ENCODE measurements around the gene ABRACL. TPM values are rescaled to one million over a fixed set of nuclear protein-coding genes. Genes with fewer than 3 reads are reported as not detected.

ABRACL gene
- total RNA-seq, 1 donor: 42.3 TPM

DNA sequence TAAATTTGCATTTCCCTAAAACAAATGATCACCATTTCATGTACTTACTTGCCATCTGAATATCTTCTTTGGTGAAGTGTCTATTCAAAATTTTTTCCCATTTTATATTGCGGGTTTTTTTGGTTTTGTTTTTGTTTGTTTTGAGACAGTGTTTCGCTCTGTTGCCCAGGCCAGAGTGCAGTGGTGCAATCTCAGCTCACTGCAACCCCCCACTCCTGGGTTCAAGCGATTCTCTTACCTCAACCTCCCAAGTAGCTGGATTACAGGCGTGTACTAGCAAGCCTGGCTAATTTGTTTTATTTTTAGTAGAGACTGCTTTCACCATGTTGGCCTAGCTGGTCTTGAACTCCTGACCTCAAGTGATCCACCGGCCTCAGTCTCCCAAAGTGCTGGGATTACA, 31.4 kb upstream of the ABRACL start:
- Histone ChIP-seq H3K27me3 (ENCODE audit: insufficient read depth, low read length) (no peaks in the 10 kb centered on the region), H3K36me3 (ENCODE audit: insufficient read depth, low read length) (no peaks in the 10 kb centered on the region), H2AFZ (ENCODE audit: low read length) (no peak overlapping the region), H3K9me3 (ENCODE audit: low read depth, low read length) (no peaks in the 10 kb centered on the region), H3K79me2 (ENCODE audit: insufficient read depth, low read length) (no peaks in the 10 kb centered on the region), H3K4me3 (ENCODE audit: insufficient read depth, low read length) (no peak overlapping the region), H3K4me1 (ENCODE audit: insufficient read depth, low read length) (no peaks in the 10 kb centered on the region), H3K4me2 (ENCODE audit: insufficient read depth, low read length) (no peak overlapping the region), H4K20me1 (ENCODE audit: insufficient read depth, low read length) (no peaks in the 10 kb centered on the region), H3K27ac (ENCODE audit: low read depth, low read length) (no peak overlapping the region)
- DNase-seq (ENCODE audit: insufficient read length, low spot score, missing footprints): no peak
- TF ChIP-seq, protein P1, sequence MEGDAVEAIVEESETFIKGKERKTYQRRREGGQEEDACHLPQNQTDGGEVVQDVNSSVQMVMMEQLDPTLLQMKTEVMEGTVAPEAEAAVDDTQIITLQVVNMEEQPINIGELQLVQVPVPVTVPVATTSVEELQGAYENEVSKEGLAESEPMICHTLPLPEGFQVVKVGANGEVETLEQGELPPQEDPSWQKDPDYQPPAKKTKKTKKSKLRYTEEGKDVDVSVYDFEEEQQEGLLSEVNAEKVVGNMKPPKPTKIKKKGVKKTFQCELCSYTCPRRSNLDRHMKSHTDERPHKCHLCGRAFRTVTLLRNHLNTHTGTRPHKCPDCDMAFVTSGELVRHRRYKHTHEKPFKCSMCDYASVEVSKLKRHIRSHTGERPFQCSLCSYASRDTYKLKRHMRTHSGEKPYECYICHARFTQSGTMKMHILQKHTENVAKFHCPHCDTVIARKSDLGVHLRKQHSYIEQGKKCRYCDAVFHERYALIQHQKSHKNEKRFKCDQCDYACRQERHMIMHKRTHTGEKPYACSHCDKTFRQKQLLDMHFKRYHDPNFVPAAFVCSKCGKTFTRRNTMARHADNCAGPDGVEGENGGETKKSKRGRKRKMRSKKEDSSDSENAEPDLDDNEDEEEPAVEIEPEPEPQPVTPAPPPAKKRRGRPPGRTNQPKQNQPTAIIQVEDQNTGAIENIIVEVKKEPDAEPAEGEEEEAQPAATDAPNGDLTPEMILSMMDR (IDR thresholded peaks at IDR 0.05; ENCODE audit: extremely low read depth, low read depth, low read length): no peak

DNA sequence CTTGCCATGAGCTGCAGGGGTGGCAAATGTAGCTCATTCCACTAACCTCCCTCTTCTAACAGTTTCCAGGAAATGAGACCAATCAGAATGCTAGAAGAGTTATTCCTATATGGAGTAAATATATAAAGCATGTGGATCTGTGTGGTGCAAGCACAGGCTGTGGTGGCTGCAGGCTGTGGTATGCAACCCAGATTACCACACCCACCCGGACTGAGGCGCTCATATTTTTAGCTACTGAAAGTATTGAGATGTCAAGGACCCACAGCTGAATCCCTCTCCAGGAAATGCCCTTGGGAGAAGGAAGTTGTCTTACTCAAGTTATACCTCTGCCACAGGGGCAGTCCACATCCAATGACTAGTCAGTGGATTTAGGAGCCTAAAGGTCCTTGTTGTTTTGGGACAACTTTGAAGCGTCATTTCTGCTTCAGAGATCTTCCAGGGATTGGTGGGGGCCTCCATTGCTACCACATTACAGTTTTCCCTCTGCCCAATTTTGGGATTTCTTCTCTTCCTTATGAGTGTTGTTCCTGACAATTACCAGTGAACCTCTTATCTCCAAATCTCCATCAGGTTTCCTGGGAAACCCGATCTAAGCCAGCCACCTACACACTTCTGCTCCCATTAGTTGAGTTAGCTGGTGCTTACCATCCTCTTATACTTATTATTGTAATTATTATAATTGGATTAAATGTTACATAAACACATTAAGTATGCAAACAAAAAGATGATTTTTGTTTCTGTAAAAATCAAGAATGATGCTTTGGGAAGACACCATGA, 28.4 kb upstream of the ABRACL start:
- Histone ChIP-seq H3K27me3 (ENCODE audit: insufficient read depth, low read length) (no peaks in the 10 kb centered on the region), H3K4me2 (ENCODE audit: insufficient read depth, low read length) (no peak overlapping the region), H3K36me3 (ENCODE audit: insufficient read depth, low read length) (no peaks in the 10 kb centered on the region), H3K4me1 (ENCODE audit: insufficient read depth, low read length) (no peaks in the 10 kb centered on the region), H3K9me3 (ENCODE audit: low read depth, low read length) (no peaks in the 10 kb centered on the region), H2AFZ (ENCODE audit: low read length) (no peak overlapping the region), H3K4me3 (ENCODE audit: insufficient read depth, low read length) (no peak overlapping the region), H4K20me1 (ENCODE audit: insufficient read depth, low read length) (no peaks in the 10 kb centered on the region), H3K27ac (ENCODE audit: low read depth, low read length) (no peak overlapping the region), H3K79me2 (ENCODE audit: insufficient read depth, low read length) (no peaks in the 10 kb centered on the region)
- DNase-seq (ENCODE audit: insufficient read length, low spot score, missing footprints): no peak
- TF ChIP-seq, protein P1 (IDR thresholded peaks at IDR 0.05; ENCODE audit: extremely low read depth, low read depth, low read length): no peak

DNA sequence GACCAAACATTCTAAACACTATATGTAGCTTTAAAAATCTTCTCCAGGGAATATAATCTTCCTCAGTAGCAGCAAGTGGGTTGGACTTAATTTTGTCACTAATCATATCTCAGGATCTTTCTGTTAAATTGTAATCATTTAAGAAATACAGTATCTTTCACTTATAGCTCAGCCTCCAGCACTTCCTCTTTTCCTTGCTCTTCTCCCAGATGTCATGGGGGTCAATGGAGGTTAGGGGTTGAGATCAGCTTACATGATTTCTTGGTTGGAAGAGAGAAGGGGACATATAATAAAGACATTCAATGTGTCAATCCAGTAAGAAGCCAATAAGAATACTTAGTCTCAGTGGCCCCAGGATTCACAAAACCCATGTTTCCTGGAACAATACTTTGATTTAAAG, 24.8 kb upstream of the ABRACL start:
- Histone ChIP-seq H3K4me1 (ENCODE audit: insufficient read depth, low read length) (no peaks in the 10 kb centered on the region), H3K27ac (ENCODE audit: low read depth, low read length) (no peak overlapping the region), H3K79me2 (ENCODE audit: insufficient read depth, low read length) (no peaks in the 10 kb centered on the region), H2AFZ (ENCODE audit: low read length) (no peak overlapping the region), H3K4me2 (ENCODE audit: insufficient read depth, low read length) (no peak overlapping the region), H4K20me1 (ENCODE audit: insufficient read depth, low read length) (no peaks in the 10 kb centered on the region), H3K36me3 (ENCODE audit: insufficient read depth, low read length) (no peaks in the 10 kb centered on the region), H3K4me3 (ENCODE audit: insufficient read depth, low read length) (no peak overlapping the region), H3K27me3 (ENCODE audit: insufficient read depth, low read length) (no peaks in the 10 kb centered on the region), H3K9me3 (ENCODE audit: low read depth, low read length) (no peaks in the 10 kb centered on the region)
- DNase-seq (ENCODE audit: insufficient read length, low spot score, missing footprints): no peak
- TF ChIP-seq, protein P1 (IDR thresholded peaks at IDR 0.05; ENCODE audit: extremely low read depth, low read depth, low read length): no peak

DNA sequence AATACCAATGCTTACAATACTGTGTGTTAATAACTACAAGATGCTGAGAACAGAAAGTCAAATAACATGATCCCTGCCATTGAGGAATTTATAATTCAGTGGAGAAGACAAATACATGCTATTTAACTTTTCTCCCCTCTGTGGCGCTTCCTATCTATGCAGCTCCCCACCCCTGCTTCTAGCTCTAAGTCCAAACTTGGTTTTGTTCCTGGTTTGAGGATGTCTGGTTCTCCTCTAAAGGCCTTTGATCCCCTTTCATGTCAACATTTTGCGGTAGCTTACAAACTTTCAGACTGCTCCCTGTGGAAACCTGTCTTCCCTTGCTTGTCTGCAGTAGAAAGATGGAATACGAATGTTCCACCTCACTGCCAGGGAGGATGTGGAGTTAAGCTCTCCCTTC, 22.1 kb upstream of the ABRACL start:
- H2AFZ ChIP-seq (ENCODE audit: low read length): no peak overlapping the region
- H4K20me1 ChIP-seq (ENCODE audit: insufficient read depth, low read length): no peaks in the 10 kb centered on the region
- H3K36me3 ChIP-seq (ENCODE audit: insufficient read depth, low read length): no peaks in the 10 kb centered on the region
- H3K79me2 ChIP-seq (ENCODE audit: insufficient read depth, low read length): no peaks in the 10 kb centered on the region
- H3K27ac ChIP-seq (ENCODE audit: low read depth, low read length): no peak overlapping the region
- no peak overlapping the region for H3K4me3 ChIP-seq (ENCODE audit: insufficient read depth, low read length)
- no peaks in the 10 kb centered on the region for H3K27me3 ChIP-seq (ENCODE audit: insufficient read depth, low read length)
- H3K4me1 ChIP-seq (ENCODE audit: insufficient read depth, low read length): no peaks in the 10 kb centered on the region
- DNase-seq (ENCODE audit: insufficient read length, low spot score, missing footprints): no peak
- H3K4me2 ChIP-seq (ENCODE audit: insufficient read depth, low read length): no peak overlapping the region
- TF ChIP-seq, protein P1 (IDR thresholded peaks at IDR 0.05; ENCODE audit: extremely low read depth, low read depth, low read length): no peak
- no peaks in the 10 kb centered on the region for H3K9me3 ChIP-seq (ENCODE audit: low read depth, low read length)

All from osteoblast (primary cell).